Neural cell (in vitro differentiated cells): ENCODE measurements around the gene ASAH2B. TPM values are rescaled to one million over a fixed set of nuclear protein-coding genes. Genes with fewer than 3 reads are reported as not detected.

Experiments
- H2AFZ ChIP-seq: fragments of 200-600, 300-800 bp; sonication (generic), shearing (Covaris generic); 2 replicates; pipeline ENCODE4 v1.6.0; 2014; ENCODE audit warnings: low read depth, mild to moderate bottlenecking, antibody characterized with exemption, low read length, moderate library complexity
- H3F3A ChIP-seq: fragments of 200-600 bp; shearing (Covaris generic); 2 replicates; pipeline ENCODE4 v1.6.1; 2016; ENCODE audit warnings: mild to moderate bottlenecking, moderate library complexity, mixed read lengths, antibody characterized with exemption, low read length; ENCODE audit not compliant: insufficient read depth, poor library complexity, severe bottlenecking
- H3K27ac ChIP-seq: fragments of 200-600, 300-800 bp; sonication (generic), shearing (Covaris generic); 2 replicates; pipeline ENCODE4 v1.5.1; 2014; ENCODE audit warnings: mild to moderate bottlenecking, low read length, moderate library complexity
- H3K27me3 ChIP-seq: fragments of 300-800, 200-600 bp; sonication (generic), shearing (Covaris generic); 2 replicates; pipeline ENCODE4 v1.6.0; 2014; ENCODE audit warnings: mild to moderate bottlenecking, low read depth, low read length, moderate library complexity; ENCODE audit not compliant: insufficient read depth
- H3K36me3 ChIP-seq: fragments of 300-800, 200-600 bp; sonication (generic), shearing (Covaris generic); 2 replicates; pipeline ENCODE4 v1.5.1; 2014; ENCODE audit warnings: mild to moderate bottlenecking, antibody characterized with exemption, low read length, moderate library complexity; ENCODE audit not compliant: insufficient read depth
- H3K4me2 ChIP-seq: fragments of 300-800, 200-600 bp; sonication (generic), shearing (Covaris generic); 2 replicates; pipeline ENCODE4 v1.6.0; 2014; ENCODE audit warnings: mild to moderate bottlenecking, low read length
- H3K4me3 ChIP-seq: fragments of 300-800, 200-600 bp; sonication (generic), shearing (Covaris generic); 2 replicates; pipeline ENCODE4 v1.5.1; 2014; ENCODE audit warnings: mild to moderate bottlenecking, low read length, moderate library complexity
- H3K79me2 ChIP-seq: fragments of 200-600 bp; shearing (Covaris generic); replicated peaks from 2 replicates; pipeline ENCODE4 v1.6.0; 2014; ENCODE audit warnings: mild to moderate bottlenecking, low read length, moderate library complexity; ENCODE audit not compliant: insufficient read depth
- H3K9ac ChIP-seq: fragments of 300-800, 200-600 bp; sonication (generic), shearing (Covaris generic); 2 replicates; pipeline ENCODE4 v1.6.1; 2016; ENCODE audit warnings: mild to moderate bottlenecking, low read length, mixed read lengths
- H3K9me2 ChIP-seq: fragments of 200-600 bp; shearing (Covaris generic); 2 replicates; pipeline ENCODE4 v1.6.1; 2016; ENCODE audit warnings: mild to moderate bottlenecking, low read length, mixed read lengths; ENCODE audit not compliant: insufficient read depth
- H3K9me3 ChIP-seq: fragments of 200-600, 300-800 bp; sonication (generic), shearing (Covaris generic); 2 replicates; pipeline ENCODE4 v1.6.1; 2016; ENCODE audit warnings: mild to moderate bottlenecking, mixed run types, low read length, moderate library complexity, mixed read lengths
- H4K20me1 ChIP-seq: fragments of 200-600 bp; shearing (Covaris generic); 2 replicates; pipeline ENCODE4 v1.6.1; 2016; ENCODE audit warnings: mild to moderate bottlenecking, mixed run types; ENCODE audit not compliant: insufficient read depth
- EP300 ChIP-seq: fragments of 450-650 bp; conservative IDR thresholded peaks from 2 replicates; pipeline ENCODE4 v1.6.1; 2014; ENCODE audit warnings: antibody characterized with exemption, mild to moderate bottlenecking, moderate library complexity; ENCODE audit not compliant: poor library complexity, severe bottlenecking
- EZH2 ChIP-seq: fragments of 200-600, 300-800 bp; shearing (Covaris generic), sonication (generic); IDR thresholded peaks from 2 replicates; pipeline ENCODE4 v1.6.1; 2014; ENCODE audit warnings: antibody characterized with exemption, low read length, borderline replicate concordance, mild to moderate bottlenecking; ENCODE audit not compliant: insufficient read depth, poor library complexity, severe bottlenecking
- MXI1 ChIP-seq: fragments of 450-650 bp; conservative IDR thresholded peaks from 2 replicates; pipeline ENCODE4 v1.6.1; 2014; ENCODE audit warnings: antibody characterized with exemption, mild to moderate bottlenecking; ENCODE audit not compliant: poor library complexity, severe bottlenecking
- POLR2AphosphoS5 ChIP-seq: IDR thresholded peaks from 2 replicates; pipeline ENCODE4 v1.6.1; 2012
- RAD21 ChIP-seq: fragments of 450-650 bp; conservative IDR thresholded peaks from 2 replicates; pipeline ENCODE4 v1.6.1; 2014; ENCODE audit warnings: antibody characterized with exemption, mild to moderate bottlenecking, moderate library complexity
- SMC3 ChIP-seq: fragments of 450-650 bp; conservative IDR thresholded peaks from 2 replicates; pipeline ENCODE4 v1.6.1; 2014; ENCODE audit warnings: antibody characterized with exemption, mild to moderate bottlenecking, moderate library complexity; ENCODE audit not compliant: poor library complexity
- TAF1 ChIP-seq: IDR thresholded peaks from 2 replicates; pipeline ENCODE4 v1.6.1; 2012; ENCODE audit warnings: low read depth
- polyA plus RNA-seq: library from polyadenylated mRNA; depleted of rRNA; stranded (reverse); fragments of >200 nt; gene quantifications from 2 replicates; pipeline ENCODE4 v1.2.3, GENCODE V29; 2014
- TF ChIP-seq, protein P1 (sequence below): IDR thresholded peaks from 2 replicates; pipeline ENCODE4 v1.6.1; 2012; ENCODE audit warnings: borderline replicate concordance
- TF ChIP-seq, protein P2 (sequence below): fragments of 450-650 bp; IDR thresholded peaks from 2 replicates; pipeline ENCODE4 v1.5.1; 2014; ENCODE audit warnings: antibody characterized with exemption, mild to moderate bottlenecking, moderate library complexity; ENCODE audit not compliant: poor library complexity, severe bottlenecking

The ASAH2B gene
- polyA plus RNA-seq, 1 donor from 2014 or later, result 14.9 TPM

GRCh38 chr10:50794490-50794889 is 54.8 kb downstream of the ASAH2B start:
- Histone ChIP-seq H3K9ac (no peak overlapping the region), H3K27ac (no peak overlapping the region), H3K9me3 (no peaks in the 10 kb centered on the region), H3K4me2 (no peak overlapping the region), H3K4me3 (no peak overlapping the region), H2AFZ (no peak overlapping the region), H3F3A (no peaks in the 10 kb centered on the region), H4K20me1 (no peaks in the 10 kb centered on the region), H3K27me3 (no peaks in the 10 kb centered on the region), H3K36me3 (no peaks in the 10 kb centered on the region), H3K9me2 (no peaks in the 10 kb centered on the region), H3K79me2 (no peaks in the 10 kb centered on the region)
- no peak for TF ChIP-seq RAD21
- TF ChIP-seq EZH2, result no peak
- no peak for TF ChIP-seq SMC3

DNA sequence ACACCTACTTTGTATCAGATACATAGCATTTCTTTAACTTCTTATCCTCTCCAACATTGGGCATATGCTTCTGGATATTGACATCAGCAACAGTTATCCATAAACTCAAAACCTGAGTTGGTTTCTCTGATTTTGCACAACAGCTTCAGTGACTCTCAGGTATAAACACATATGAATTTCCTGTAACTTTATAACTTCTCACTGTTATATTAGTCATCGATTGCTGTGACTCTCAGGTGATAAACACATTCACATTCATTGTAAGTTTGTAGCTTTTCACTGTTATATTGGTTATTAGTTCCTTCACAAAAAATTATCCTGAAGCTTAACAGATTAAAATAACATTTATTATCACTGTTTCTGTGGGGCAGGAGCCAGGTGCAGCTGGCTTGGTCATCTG is 57.0 kb downstream of the ASAH2B start:
- no peaks in the 10 kb centered on the region for H3K27me3 ChIP-seq
- H3K9ac ChIP-seq, result no peak overlapping the region
- H3K4me2 ChIP-seq, result no peak overlapping the region
- H4K20me1 ChIP-seq, result no peaks in the 10 kb centered on the region
- H3K9me2 ChIP-seq, result no peaks in the 10 kb centered on the region
- no peaks in the 10 kb centered on the region for H3F3A ChIP-seq
- H3K36me3 ChIP-seq, result no peaks in the 10 kb centered on the region
- H2AFZ ChIP-seq, result no peak overlapping the region
- no peaks in the 10 kb centered on the region for H3K9me3 ChIP-seq
- H3K4me3 ChIP-seq, result no peak overlapping the region
- TF ChIP-seq POLR2AphosphoS5 (no peak), EP300 (no peak), EZH2 (no peak), SMC3 (no peak), RAD21 (no peak), TAF1 (no peak), MXI1 (no peak)
- TF ChIP-seq, protein P1, sequence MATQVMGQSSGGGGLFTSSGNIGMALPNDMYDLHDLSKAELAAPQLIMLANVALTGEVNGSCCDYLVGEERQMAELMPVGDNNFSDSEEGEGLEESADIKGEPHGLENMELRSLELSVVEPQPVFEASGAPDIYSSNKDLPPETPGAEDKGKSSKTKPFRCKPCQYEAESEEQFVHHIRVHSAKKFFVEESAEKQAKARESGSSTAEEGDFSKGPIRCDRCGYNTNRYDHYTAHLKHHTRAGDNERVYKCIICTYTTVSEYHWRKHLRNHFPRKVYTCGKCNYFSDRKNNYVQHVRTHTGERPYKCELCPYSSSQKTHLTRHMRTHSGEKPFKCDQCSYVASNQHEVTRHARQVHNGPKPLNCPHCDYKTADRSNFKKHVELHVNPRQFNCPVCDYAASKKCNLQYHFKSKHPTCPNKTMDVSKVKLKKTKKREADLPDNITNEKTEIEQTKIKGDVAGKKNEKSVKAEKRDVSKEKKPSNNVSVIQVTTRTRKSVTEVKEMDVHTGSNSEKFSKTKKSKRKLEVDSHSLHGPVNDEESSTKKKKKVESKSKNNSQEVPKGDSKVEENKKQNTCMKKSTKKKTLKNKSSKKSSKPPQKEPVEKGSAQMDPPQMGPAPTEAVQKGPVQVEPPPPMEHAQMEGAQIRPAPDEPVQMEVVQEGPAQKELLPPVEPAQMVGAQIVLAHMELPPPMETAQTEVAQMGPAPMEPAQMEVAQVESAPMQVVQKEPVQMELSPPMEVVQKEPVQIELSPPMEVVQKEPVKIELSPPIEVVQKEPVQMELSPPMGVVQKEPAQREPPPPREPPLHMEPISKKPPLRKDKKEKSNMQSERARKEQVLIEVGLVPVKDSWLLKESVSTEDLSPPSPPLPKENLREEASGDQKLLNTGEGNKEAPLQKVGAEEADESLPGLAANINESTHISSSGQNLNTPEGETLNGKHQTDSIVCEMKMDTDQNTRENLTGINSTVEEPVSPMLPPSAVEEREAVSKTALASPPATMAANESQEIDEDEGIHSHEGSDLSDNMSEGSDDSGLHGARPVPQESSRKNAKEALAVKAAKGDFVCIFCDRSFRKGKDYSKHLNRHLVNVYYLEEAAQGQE, result no peak
- TF ChIP-seq, protein P2, sequence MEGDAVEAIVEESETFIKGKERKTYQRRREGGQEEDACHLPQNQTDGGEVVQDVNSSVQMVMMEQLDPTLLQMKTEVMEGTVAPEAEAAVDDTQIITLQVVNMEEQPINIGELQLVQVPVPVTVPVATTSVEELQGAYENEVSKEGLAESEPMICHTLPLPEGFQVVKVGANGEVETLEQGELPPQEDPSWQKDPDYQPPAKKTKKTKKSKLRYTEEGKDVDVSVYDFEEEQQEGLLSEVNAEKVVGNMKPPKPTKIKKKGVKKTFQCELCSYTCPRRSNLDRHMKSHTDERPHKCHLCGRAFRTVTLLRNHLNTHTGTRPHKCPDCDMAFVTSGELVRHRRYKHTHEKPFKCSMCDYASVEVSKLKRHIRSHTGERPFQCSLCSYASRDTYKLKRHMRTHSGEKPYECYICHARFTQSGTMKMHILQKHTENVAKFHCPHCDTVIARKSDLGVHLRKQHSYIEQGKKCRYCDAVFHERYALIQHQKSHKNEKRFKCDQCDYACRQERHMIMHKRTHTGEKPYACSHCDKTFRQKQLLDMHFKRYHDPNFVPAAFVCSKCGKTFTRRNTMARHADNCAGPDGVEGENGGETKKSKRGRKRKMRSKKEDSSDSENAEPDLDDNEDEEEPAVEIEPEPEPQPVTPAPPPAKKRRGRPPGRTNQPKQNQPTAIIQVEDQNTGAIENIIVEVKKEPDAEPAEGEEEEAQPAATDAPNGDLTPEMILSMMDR, result no peak
- H3K79me2 ChIP-seq, result no peaks in the 10 kb centered on the region
- no peak overlapping the region for H3K27ac ChIP-seq

GRCh38 chr10:50798297-50798696 is 58.6 kb downstream of the ASAH2B start:
- H3K36me3 ChIP-seq, result no peaks in the 10 kb centered on the region
- TF ChIP-seq RAD21 (no peak), EP300 (no peak)
- H4K20me1 ChIP-seq, result no peaks in the 10 kb centered on the region
- no peaks in the 10 kb centered on the region for H3F3A ChIP-seq
- H3K4me2 ChIP-seq, result no peak overlapping the region
- H3K9me3 ChIP-seq, result no peaks in the 10 kb centered on the region
- H3K9ac ChIP-seq, result no peak overlapping the region
- H2AFZ ChIP-seq, result no peak overlapping the region
- H3K27ac ChIP-seq, result no peak overlapping the region
- no peak overlapping the region for H3K4me3 ChIP-seq
- H3K79me2 ChIP-seq, result no peaks in the 10 kb centered on the region
- no peaks in the 10 kb centered on the region for H3K9me2 ChIP-seq
- no peaks in the 10 kb centered on the region for H3K27me3 ChIP-seq
